Neuronal stem cell (in vitro differentiated cells): ENCODE data around the gene CAPS. TPM values are rescaled to one million over a fixed set of nuclear protein-coding genes. Genes with fewer than 3 reads are reported as not detected.
A peak's percentile ranks its signal among the peaks of the same experiment; 100 is the strongest.

Source experiments
- DNase-seq: peaks from one replicate; pipeline ENCODE4 v3.0.0-alpha.2; 2013; ENCODE audit warnings: low spot score
- H2AFZ ChIP-seq: one replicate; pipeline ENCODE4 v1.6.1; 2013; ENCODE audit warnings: mild to moderate bottlenecking, low read length, inconsistent platforms
- H2AK5ac ChIP-seq: 2 replicates; pipeline ENCODE4 v1.6.1; 2013; ENCODE audit warnings: low read depth, mild to moderate bottlenecking, inconsistent platforms, low read length, moderate library complexity, mixed read lengths
- H2BK120ac ChIP-seq: 2 replicates; pipeline ENCODE4 v1.6.1; 2013; ENCODE audit warnings: low read depth, mild to moderate bottlenecking, inconsistent platforms, low read length, moderate library complexity, mixed read lengths
- H2BK12ac ChIP-seq: one replicate; pipeline ENCODE4 v1.6.1; 2013; ENCODE audit warnings: low read length, inconsistent platforms
- H2BK15ac ChIP-seq: 2 replicates; pipeline ENCODE4 v1.6.1; 2013; ENCODE audit warnings: mild to moderate bottlenecking, low read length, inconsistent platforms, mixed read lengths
- H2BK5ac ChIP-seq: one replicate; pipeline ENCODE4 v1.6.1; 2013; ENCODE audit warnings: inconsistent platforms, mild to moderate bottlenecking, low read length, moderate library complexity
- H3K14ac ChIP-seq: one replicate; pipeline ENCODE4 v1.6.1; 2013; ENCODE audit warnings: low read length, inconsistent platforms
- H3K18ac ChIP-seq: 2 replicates; pipeline ENCODE4 v1.6.1; 2013; ENCODE audit warnings: low read length, inconsistent platforms
- H3K23ac ChIP-seq: 2 replicates; pipeline ENCODE4 v1.6.1; 2013; ENCODE audit warnings: low read depth, mild to moderate bottlenecking, mixed read lengths, low read length, inconsistent platforms; ENCODE audit not compliant: poor library complexity
- H3K27ac ChIP-seq: replicated peaks from 3 replicates; pipeline ENCODE4 v1.5.1; 2013; ENCODE audit warnings: low read length, inconsistent platforms
- H3K27me3 ChIP-seq, 3 experiments: 2 replicates each; pipeline ENCODE4 v1.6.1; 2013; ENCODE audit warnings: low read length in 3 of 3, mild to moderate bottlenecking in 2 of 3, inconsistent platforms in 1 of 3, low read depth in 1 of 3, mixed read lengths in 1 of 3, moderate library complexity in 1 of 3; ENCODE audit not compliant: control insufficient read depth in 3 of 3, insufficient read depth in 3 of 3
- H3K36me3 ChIP-seq, 2 donors: replicated peaks in 1 of 2; 2 replicates each; pipeline ENCODE4 v1.6.1; 2013; ENCODE audit warnings: low read length in 2 of 2; ENCODE audit not compliant: control insufficient read depth in 2 of 2, insufficient read depth in 2 of 2
- H3K4ac ChIP-seq: 2 replicates; pipeline ENCODE4 v1.6.1; 2013; ENCODE audit warnings: inconsistent platforms, mild to moderate bottlenecking, low read length, moderate library complexity
- H3K4me1 ChIP-seq, 2 donors: 1 replicate in 1 of 2; 2 replicates in 1 of 2; pipeline ENCODE4 v1.6.1; 2013; ENCODE audit warnings: low read length in 2 of 2, low read depth in 1 of 2; ENCODE audit not compliant: control insufficient read depth in 2 of 2, insufficient read depth in 1 of 2
- H3K4me2 ChIP-seq: one replicate; pipeline ENCODE4 v1.6.1; 2013; ENCODE audit warnings: mild to moderate bottlenecking, low read length, inconsistent platforms; ENCODE audit not compliant: insufficient read depth, poor library complexity, severe bottlenecking
- H3K4me3 ChIP-seq, 2 donors: 2 replicates each; pipeline ENCODE4 v1.5.1; 2013; ENCODE audit warnings: low read length in 2 of 2, mild to moderate bottlenecking in 2 of 2, inconsistent platforms in 1 of 2, moderate library complexity in 1 of 2
- H3K79me1 ChIP-seq: one replicate; pipeline ENCODE4 v1.6.1; 2013; ENCODE audit warnings: low read depth, mild to moderate bottlenecking, inconsistent platforms, low read length, moderate library complexity
- H3K9ac ChIP-seq: one replicate; pipeline ENCODE4 v1.6.1; 2013; ENCODE audit warnings: mild to moderate bottlenecking, low read depth, low read length, inconsistent platforms; ENCODE audit not compliant: poor library complexity
- H3K9me3 ChIP-seq, 2 donors: replicated peaks in 1 of 2; 2 replicates each; pipeline versions ENCODE3 to v1.6.1; 2013; ENCODE audit warnings: low read length in 2 of 2, mild to moderate bottlenecking in 2 of 2, inconsistent platforms in 1 of 2, low read depth in 1 of 2, mixed read lengths in 1 of 2, moderate library complexity in 1 of 2; ENCODE audit not compliant: control insufficient read depth in 2 of 2, insufficient read depth in 1 of 2
- H4K8ac ChIP-seq: one replicate; pipeline ENCODE4 v1.6.1; 2013; ENCODE audit warnings: low read depth, mild to moderate bottlenecking, inconsistent platforms, low read length, moderate library complexity
- H4K91ac ChIP-seq: one replicate; pipeline ENCODE4 v1.6.1; 2013; ENCODE audit warnings: low read length, low read depth, mild to moderate bottlenecking, inconsistent platforms; ENCODE audit not compliant: poor library complexity
- WGBS, 2 donors: extraction: QIAGEN DNeasy Blood & Tissue Kit; methylation state at CpG; one replicate each; pipeline ENCODE4 v1.1.7; 2013; ENCODE audit warnings: missing lambda C conversion rate in 2 of 2, mixed read lengths in 1 of 2; ENCODE audit not compliant: insufficient read length in 2 of 2, insufficient replicate concordance in 1 of 2; ENCODE audit errors: extremely low coverage in 2 of 2; 5-methylcytosine and 5-hydroxymethylcytosine counted together
- polyA plus RNA-seq, 2 experiments: library from polyadenylated mRNA; stranded (reverse); fragments of 200-250 nt; gene quantifications; one replicate each; pipeline ENCODE4 v1.2.3, GENCODE V29; 2013

Gene CAPS
- polyA plus RNA-seq (2013, experiment 1 of 2), result 3.0 TPM
- 3.0 TPM for polyA plus RNA-seq (2013, experiment 2 of 2)

GRCh38 chr19:5913739-5914357 is at the start of gene CAPS:
Gene CAPS, plus strand, starts transcription at chr19:5914254. Its CDS starts 153 bp downstream, at chr19:5914407.
- H2AK5ac ChIP-seq, result peak within 1 kb of the TSS; percentile 28
- no peak within 1 kb of the TSS for H2BK12ac ChIP-seq
- no peak within 1 kb of the TSS for H3K9ac ChIP-seq
- peak within 1 kb of the TSS; percentile 38 for H3K14ac ChIP-seq
- H3K23ac ChIP-seq, result peak within 1 kb of the TSS; percentile 43
- H3K18ac ChIP-seq, result peak within 1 kb of the TSS; percentile 76
- H3K79me1 ChIP-seq, result peaks cover 5% of the 10 kb centered on the region
- no peak within 1 kb of the TSS for H2BK15ac ChIP-seq
- peak within 1 kb of the TSS; percentile 3 for H4K8ac ChIP-seq
- no peak within 1 kb of the TSS for H3K4me3 ChIP-seq
- peaks cover 32 to 49% of the 10 kb centered on the region in 2 donors for H3K36me3 ChIP-seq
- no peak for DNase-seq
- H3K27ac ChIP-seq, result peak within 1 kb of the TSS; percentile 24
- no peaks in the 10 kb centered on the region for H3K27me3 ChIP-seq
- no peak within 1 kb of the TSS for H2BK120ac ChIP-seq
- H2BK5ac ChIP-seq, result peak within 1 kb of the TSS; percentile 53
- no CpG with 5 or more reads among the region's 10 CpGs for WGBS, 2 donors
- no peak within 1 kb of the TSS for H2AFZ ChIP-seq
- no peak within 1 kb of the TSS for H3K4me2 ChIP-seq
- no peak within 1 kb of the TSS for H4K91ac ChIP-seq
- H3K4ac ChIP-seq, result no peak within 1 kb of the TSS
- H3K4me1 ChIP-seq, result peaks cover 8 to 15% of the 10 kb centered on the region in 2 donors
- no peaks in the 10 kb centered on the region for H3K9me3 ChIP-seq

GRCh38 chr19:5864725-5865486 is 49.1 kb upstream of the CAPS start:
- WGBS, 2 donors, result no CpG with 5 or more reads among the region's 14 CpGs
- H2BK12ac ChIP-seq, result peak overlapping the region; percentile 78
- H3K14ac ChIP-seq, result peak overlapping the region; percentile 94
- H4K8ac ChIP-seq, result peak overlapping the region; percentile 17
- DNase-seq, result no peak
- no peak overlapping the region for H3K4me3 ChIP-seq
- peak overlapping the region; percentile 52 for H3K23ac ChIP-seq
- no peak overlapping the region for H2BK5ac ChIP-seq
- peaks cover 0 to 3% (median 0%) of the 10 kb centered on the region in 3 experiments for H3K27me3 ChIP-seq
- peaks cover 2% of the 10 kb centered on the region for H3K79me1 ChIP-seq
- no peak overlapping the region for H4K91ac ChIP-seq
- peak overlapping the region; percentile 67 for H3K9ac ChIP-seq
- H2AK5ac ChIP-seq, result peak overlapping the region; percentile 75
- no peak overlapping the region for H2AFZ ChIP-seq
- no peaks in the 10 kb centered on the region for H3K9me3 ChIP-seq
- peaks cover 0 to 3% of the 10 kb centered on the region in 2 donors for H3K4me1 ChIP-seq
- peak overlapping the region; percentile 64 for H3K18ac ChIP-seq
- no peak overlapping the region for H3K4me2 ChIP-seq
- H3K36me3 ChIP-seq, result no peaks in the 10 kb centered on the region
- peak overlapping the region; percentile 33 for H2BK15ac ChIP-seq
- no peak overlapping the region for H3K4ac ChIP-seq
- no peak overlapping the region for H3K27ac ChIP-seq
- no peak overlapping the region for H2BK120ac ChIP-seq

DNA sequence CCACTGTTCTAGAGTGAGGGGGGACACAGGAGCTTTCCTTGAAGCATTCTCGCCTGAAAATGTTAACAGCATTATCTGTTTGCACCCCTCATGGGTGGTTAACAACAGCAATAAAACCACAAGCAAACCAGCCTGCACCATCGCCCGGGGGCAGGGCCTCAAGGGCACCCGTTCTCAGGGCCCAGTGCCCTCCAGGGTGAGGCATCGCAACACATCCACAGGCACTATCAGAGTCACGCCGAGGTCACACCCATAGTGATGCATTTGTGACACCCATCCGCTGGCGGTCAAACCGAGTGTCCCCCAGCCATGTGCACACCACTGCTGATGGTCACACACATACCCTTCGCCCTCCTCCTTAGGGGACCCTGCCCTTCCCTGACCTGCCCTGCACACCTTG is 48.3 kb upstream of the CAPS start:
- H3K9ac ChIP-seq, result peak overlapping the region; percentile 21
- no CpG with 5 or more reads among the region's 11 CpGs for WGBS, 2 donors
- H4K8ac ChIP-seq, result no peak overlapping the region

More for the DNA sequence above, 48.3 kb upstream of the CAPS start:
- Histone ChIP-seq H3K18ac (no peak overlapping the region), H3K4me2 (no peak overlapping the region), H3K79me1 (peaks cover 2% of the 10 kb centered on the region), H3K4ac (no peak overlapping the region), H2BK15ac (no peak overlapping the region), H3K4me1 (peaks cover 0 to 3% of the 10 kb centered on the region in 2 donors), H2AFZ (no peak overlapping the region), H4K91ac (no peak overlapping the region), H2BK5ac (no peak overlapping the region), H2BK12ac (no peak overlapping the region), H2AK5ac (no peak overlapping the region), H3K23ac (no peak overlapping the region), H3K4me3 (peak overlapping the region in 1 of 2 donors; percentile 22), H3K27me3 (peaks cover 0 to 3% (median 0%) of the 10 kb centered on the region in 3 experiments), H3K9me3 (no peaks in the 10 kb centered on the region), H3K36me3 (no peaks in the 10 kb centered on the region), H3K14ac (no peak overlapping the region), H3K27ac (no peak overlapping the region), H2BK120ac (no peak overlapping the region)
- no peak for DNase-seq
